ENCODE results near the gene CENPO.

The CENPO gene

DNA sequence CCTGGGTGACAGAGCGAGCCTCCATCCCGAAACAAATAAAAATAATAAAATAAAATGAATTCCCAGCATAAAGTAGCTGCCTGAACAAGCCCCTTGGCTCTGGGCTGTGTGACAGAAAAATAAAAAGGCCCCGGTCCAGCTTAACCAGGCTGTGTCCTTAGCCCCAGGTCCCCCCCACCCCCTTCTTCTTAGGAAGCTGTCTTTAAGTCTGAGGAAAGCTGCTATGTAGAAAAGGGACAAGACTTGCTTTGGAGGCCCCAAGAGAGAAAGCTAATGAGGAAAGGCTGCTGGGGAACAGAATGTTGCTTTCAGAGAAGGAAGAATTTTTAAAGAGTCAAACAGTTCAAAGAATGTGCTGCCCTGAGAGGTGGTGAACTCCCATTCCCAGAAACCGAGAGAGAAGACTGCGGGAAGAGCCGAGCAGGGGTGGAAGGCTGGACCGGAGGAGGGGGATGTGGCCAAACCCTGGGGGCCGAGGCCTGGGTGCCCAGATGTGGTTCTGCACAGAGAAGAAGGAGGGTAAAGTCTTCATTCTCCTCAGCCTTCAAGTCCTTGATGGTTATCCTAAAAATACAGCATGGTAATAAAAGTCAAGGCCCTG is 61.9 kb downstream of the CENPO start:
- TF ChIP-seq, protein P1, sequence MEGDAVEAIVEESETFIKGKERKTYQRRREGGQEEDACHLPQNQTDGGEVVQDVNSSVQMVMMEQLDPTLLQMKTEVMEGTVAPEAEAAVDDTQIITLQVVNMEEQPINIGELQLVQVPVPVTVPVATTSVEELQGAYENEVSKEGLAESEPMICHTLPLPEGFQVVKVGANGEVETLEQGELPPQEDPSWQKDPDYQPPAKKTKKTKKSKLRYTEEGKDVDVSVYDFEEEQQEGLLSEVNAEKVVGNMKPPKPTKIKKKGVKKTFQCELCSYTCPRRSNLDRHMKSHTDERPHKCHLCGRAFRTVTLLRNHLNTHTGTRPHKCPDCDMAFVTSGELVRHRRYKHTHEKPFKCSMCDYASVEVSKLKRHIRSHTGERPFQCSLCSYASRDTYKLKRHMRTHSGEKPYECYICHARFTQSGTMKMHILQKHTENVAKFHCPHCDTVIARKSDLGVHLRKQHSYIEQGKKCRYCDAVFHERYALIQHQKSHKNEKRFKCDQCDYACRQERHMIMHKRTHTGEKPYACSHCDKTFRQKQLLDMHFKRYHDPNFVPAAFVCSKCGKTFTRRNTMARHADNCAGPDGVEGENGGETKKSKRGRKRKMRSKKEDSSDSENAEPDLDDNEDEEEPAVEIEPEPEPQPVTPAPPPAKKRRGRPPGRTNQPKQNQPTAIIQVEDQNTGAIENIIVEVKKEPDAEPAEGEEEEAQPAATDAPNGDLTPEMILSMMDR (IDR thresholded peaks at IDR 0.05; ENCODE audit: low read depth, low read length): no peak
- in situ Hi-C loops (cut with HindIII; ENCODE audit: low sequenced_read_pairs): no loop called here
- peak; percentile 29 for DNase-seq (ENCODE audit: low read depth, low spot score)
- H3K4me3 ChIP-seq (ENCODE audit: low read depth, low read length): no peak overlapping the region

DNA sequence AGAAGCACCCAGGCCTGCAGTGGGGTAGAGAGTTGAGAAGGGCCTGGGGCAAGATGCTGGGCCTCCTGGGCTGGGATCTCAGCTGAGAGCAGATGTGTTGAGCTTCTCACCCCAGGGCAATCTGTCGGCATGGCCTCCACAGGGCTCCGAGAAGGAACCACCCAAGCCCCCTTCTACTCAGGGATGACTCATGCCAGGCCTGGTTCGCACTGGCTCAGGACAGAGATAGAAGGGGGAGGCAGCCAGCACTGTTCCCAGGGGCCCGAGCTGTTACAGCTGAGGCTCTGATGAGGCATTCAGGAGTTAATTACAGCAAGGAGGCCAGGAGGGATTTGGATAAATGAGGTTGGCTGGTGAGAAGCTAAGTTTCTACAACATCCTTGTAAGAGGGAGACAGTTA is 62.5 kb downstream of the CENPO start:
- TF ChIP-seq, protein P1 (IDR thresholded peaks at IDR 0.05; ENCODE audit: low read depth, low read length): no peak
- no peak overlapping the region for H3K4me3 ChIP-seq (ENCODE audit: low read depth, low read length)
- in situ Hi-C loops (cut with HindIII; ENCODE audit: low sequenced_read_pairs): no loop called here
- DNase-seq (ENCODE audit: low read depth, low spot score): peak; percentile 61

DNA sequence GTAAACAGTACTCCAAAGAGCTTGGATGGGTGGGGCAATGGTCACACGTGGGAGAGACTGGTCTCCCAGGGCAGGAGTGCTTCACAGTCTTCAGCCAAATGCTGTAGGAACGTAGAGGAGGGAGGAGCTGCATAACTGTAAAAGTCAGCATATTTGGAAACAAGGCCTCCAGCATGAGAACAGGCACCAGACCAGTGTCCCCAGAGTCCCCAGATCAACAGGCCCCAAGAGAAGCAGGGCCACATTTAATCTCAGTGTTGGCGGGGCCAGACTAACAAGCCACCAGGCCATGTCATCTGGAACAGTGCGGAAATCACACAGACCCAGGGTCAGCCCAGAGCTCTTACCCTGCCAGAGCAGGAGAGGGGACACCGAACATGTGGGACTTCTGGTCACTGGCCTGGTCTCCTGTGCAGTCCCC is 63.6 kb downstream of the CENPO start:
- TF ChIP-seq, protein P1 (IDR thresholded peaks at IDR 0.05; ENCODE audit: low read depth, low read length): no peak

DNA sequence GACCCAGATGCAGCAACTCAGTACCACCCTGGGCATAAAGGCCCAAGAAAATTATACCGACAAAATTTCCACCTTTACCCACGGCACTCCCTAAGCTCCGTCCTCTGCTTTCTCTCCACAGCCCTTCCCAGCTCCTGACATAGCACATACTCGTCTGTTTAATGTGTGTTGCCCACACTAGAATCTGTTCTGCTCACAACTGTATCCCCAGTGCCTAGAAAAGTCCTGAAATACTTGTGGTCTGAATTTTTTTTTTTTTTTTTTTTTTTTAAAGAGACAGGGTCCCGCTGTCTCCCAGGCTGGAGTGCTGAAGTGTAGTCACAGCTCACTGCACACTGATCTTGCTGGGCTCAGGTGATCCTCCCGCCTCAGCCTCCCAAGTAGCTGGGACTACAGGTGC is 64.5 kb downstream of the CENPO start:
- peak; percentile 11 for DNase-seq (ENCODE audit: low read depth, low spot score)
- no peak overlapping the region for H3K4me3 ChIP-seq (ENCODE audit: low read depth, low read length)
- TF ChIP-seq, protein P1 (IDR thresholded peaks at IDR 0.05; ENCODE audit: low read depth, low read length): no peak
- in situ Hi-C loops (cut with HindIII; ENCODE audit: low sequenced_read_pairs): no loop called here

More for the DNA sequence above, 63.6 kb downstream of the CENPO start:
- in situ Hi-C loops (cut with HindIII; ENCODE audit: low sequenced_read_pairs): no loop called here
- DNase-seq (ENCODE audit: low read depth, low spot score): no peak
- H3K4me3 ChIP-seq (ENCODE audit: low read depth, low read length): no peak overlapping the region

DNA sequence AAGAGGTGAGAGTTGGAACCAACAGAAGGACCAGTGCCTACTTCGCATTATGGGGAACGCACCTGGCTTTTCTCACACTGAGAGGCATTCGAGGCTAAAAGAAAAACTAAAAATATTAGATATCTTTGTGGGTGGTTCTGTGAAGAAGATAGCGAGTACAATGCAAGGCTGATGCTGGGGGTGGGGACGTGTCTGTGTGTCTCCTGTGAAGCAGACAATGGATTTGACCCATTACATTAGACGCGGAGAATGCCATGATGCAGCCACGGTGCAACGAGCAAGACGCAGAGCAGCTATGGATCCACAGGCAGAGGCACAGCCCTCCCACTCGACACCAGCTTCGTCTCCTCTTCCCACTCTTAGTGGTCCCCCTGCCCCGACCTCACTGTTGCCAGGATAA is 65.8 kb downstream of the CENPO start:
- TF ChIP-seq, protein P1 (IDR thresholded peaks at IDR 0.05; ENCODE audit: low read depth, low read length): no peak
- in situ Hi-C loops (cut with HindIII; ENCODE audit: low sequenced_read_pairs): no loop called here
- no peak overlapping the region for H3K4me3 ChIP-seq (ENCODE audit: low read depth, low read length)
- no peak for DNase-seq (ENCODE audit: low read depth, low spot score)

DNA sequence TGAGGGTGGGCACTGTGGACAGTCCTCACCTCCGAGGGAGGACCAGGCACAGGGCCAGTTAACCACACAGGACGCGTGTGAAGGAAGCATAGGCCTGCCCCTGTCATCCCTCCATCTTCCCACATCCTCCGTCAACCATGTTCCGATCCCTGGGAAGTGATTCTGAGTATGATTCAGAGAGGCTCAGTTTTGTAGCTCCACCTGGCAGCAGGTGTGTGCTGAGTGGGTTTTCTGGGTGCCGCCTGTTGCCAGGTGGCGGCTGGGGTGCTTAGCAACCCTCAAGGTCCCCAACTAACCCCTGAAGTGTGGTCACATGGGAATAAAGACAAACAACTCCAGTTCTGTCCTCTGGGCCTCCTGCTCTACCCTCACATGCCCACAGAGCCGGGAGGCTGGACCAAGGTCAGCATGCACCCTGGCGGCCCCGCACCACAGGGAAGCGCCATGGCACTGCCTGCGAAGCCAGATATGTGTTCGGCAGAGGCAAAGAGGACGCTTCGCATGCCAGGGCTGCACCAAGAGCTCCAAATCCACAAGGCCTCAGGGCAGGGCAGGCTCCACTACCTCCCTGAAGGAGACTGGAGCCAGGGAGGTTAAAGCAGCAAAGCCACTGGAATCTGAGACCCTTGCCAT is 66.9 kb downstream of the CENPO start:
- DNase-seq (ENCODE audit: low read depth, low spot score): no peak
- no peak overlapping the region for H3K4me3 ChIP-seq (ENCODE audit: low read depth, low read length)
- in situ Hi-C loops (cut with HindIII; ENCODE audit: low sequenced_read_pairs): no loop called here
- TF ChIP-seq, protein P1 (IDR thresholded peaks at IDR 0.05; ENCODE audit: low read depth, low read length): no peak

All from astrocyte of the spinal cord (primary cell).